Muscle of back (tissue), 11 donors: Measurements from ENCODE around the gene CETP. TPM values are rescaled to one million over a fixed set of nuclear protein-coding genes. Genes with fewer than 3 reads are reported as not detected.
A peak's percentile ranks its signal among the peaks of the same experiment; 100 is the strongest.
"Not testable (repeated sequence)": the region's sequence is repeated elsewhere in the genome, so short reads cannot be mapped to it uniquely, and the experiment has no call there.

ENCODE experiments used
- DNase-seq, 3 donors: peaks; one replicate each; pipeline versions ENCODE4 v3.0.0 to v3.0.0-alpha.2; 2013
- polyA plus RNA-seq, 10 donors: library from polyadenylated mRNA; unstranded; fragments of 120-200 nt; gene quantifications; one replicate each; pipeline ENCODE4 v1.2.1, GENCODE V29; 2013; ENCODE audit not compliant: insufficient read length in 10 of 10

Gene CETP
- polyA plus RNA-seq, 10 donors = 5.0 to 10.3 (median 6.9) TPM

DNA sequence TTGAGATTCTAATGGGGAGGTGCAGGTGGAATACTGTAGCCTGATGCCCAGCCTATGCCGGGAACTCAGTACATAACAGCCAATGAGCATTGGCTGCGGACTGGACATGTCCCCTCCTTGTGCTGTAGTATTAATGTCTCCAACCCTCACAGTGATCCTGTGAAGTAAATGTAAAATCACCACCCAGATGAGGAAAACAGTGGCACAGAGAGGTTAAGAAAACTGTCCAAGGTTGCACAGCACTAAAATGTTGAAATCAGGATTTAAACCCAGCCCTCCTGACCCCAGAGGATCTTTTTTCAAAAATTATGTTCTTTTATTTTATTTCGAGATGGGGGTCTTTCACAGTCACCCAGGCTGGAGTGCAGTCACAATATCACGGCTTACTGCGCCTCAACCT lies 35.5 kb downstream of the CETP start:
- no peak for DNase-seq

GRCh38 chr16:56997931-56998330 lies 36.2 kb downstream of the CETP start:
- DNase-seq = no peak

GRCh38 chr16:56998352-56998751 lies 36.6 kb downstream of the CETP start:
- DNase-seq = no peak

DNA sequence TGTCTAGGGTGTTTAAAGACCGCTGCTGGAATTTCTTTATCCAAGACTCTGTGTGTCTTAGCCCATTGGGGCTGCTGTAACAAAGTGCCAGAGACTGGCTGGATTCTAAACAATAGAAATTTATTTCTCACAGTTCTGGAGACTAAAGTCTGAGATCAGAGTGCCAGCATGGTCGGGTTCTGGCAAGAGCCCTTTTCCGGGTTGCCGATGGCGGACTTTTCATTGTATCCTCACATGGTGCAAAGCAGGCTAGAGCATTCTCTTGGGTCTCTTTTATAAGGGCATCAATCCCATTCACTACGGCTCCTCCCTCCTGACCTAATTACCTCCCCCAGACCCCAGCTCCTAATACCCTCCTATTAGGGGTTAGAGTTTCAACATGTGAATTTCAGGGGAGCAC lies 37.1 kb downstream of the CETP start:
- DNase-seq = no peak

GRCh38 chr16:56999409-57000270 lies 37.9 kb downstream of the CETP start:
- no peak for DNase-seq

DNA sequence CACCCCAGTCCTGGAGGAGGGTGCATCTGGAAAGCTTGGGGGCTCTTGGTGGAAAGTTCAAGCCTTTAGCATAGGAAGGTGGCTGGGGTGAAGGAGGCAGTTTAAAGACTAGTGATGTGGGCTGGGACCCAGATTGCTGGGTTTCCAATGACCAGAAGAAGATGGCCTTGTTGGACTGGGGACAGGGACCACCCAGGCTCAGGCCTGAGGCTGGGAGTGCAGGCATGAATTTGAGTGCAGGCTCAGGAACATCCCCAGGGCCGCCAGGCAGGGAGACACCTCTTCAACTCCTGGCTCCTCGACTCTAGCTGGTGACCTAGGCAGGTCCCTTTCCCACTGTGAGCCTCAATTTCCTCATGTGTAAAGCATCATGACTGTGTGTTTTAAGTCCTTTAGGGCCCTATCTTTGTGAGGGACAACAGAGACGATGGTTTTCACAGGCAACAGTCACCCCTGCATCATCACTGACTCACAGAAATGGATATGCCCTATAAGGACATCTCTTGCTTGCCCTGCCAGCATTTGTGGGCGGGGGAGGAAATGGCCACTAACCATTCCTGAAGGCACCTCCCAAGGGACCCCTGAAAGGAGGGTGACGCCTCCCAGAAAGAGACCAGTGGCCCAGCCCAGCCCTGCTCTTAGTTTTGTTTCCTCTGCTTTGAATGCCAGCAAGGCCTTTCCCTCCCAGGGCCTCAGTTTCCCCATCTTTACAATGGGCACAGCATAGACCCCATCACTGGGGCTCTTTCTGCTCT lies 38.7 kb downstream of the CETP start:
- peak in 1 of 3 donors; percentile 90 for DNase-seq

GRCh38 chr16:57001026-57001679 lies 39.4 kb downstream of the CETP start:
- DNase-seq = no peak

DNA sequence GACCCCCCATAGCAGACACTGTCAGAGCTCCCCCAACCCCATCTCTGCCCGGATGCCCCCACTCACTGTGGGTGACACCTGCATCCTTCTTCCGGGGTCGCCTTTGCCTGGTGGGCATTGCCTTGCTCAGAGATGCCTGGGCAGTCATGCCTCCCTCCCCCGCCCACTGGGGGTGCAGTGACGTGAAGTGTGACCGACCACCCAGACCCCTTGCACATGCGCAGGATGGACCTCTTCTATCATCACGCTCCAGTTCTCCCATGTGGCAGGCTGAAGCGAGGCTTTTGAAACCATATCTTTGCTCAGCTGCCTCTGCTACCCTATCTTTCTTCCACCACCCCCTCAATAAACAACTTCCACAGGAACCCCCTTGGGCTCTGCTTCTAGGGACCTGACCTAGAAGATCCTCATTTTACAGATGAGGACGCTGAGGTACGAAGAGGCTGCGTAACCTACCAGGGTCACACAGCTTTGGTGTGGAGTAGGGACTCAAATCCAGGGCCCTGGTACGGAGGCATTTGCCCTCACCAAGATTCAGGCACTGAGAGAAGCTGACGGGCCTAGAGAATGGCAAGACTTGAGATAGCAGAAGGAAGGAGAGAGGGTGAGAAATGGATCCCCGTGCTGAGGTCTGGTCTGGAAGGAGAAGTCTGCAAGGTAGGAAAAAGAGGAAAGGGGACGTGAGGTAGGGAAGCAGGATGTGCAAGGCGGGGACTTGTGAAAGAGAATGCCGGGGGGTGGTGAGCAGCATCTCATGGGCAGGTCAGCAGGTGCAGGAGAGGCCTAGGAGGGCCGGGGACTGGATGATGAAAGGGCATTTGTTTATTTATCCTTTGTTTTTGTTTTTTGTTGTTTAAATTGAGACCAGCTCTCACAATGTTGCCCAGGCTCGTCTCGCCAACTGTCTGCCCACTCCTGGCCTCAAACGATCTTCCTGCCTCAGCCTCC lies 42.0 kb downstream of the CETP start:
- DNase-seq = no peak

DNA sequence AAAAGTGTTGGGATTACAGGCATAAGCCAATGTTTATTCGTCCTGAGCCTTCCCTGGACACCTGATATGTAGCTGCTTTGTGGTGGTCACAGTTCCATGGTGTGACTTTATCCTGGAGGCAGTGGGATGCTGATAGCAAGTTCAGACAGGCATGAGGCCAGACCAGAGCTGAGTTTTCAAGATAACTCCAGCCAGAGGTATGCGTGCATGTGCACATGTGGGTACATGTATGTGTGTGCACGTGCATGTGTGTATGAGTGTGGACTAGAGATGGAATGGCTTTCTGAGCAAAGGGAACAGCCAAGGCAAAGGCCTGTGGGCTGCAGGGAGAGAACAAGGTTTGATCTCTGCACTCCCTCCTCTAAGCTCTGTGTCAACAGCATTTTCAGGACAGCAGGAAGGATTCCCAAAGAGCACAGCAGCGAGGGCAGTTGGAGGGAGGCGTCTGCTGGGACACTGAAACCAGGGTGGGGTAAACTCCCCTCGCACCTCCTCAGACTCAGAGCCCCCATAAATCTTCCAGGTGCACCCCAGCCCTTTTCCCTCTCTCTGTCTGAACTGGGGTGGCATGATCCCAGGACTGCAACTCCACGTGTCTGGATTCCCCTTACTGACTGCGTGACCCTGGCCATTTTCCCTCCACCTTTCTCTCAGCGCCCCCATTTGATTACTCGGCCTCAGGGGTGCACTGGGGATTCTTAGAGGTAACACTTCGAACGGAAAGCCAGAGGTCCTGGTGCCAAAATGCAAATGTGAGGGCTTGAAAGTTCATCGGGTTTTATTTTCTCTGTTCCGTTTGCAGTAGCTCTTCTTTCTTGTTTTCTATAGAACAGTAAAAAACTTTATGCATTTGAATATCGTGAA lies 42.9 kb downstream of the CETP start:
- DNase-seq = no peak

GRCh38 chr16:57005597-57005996 lies 43.8 kb downstream of the CETP start:
- DNase-seq = not testable (repeated sequence)

DNA sequence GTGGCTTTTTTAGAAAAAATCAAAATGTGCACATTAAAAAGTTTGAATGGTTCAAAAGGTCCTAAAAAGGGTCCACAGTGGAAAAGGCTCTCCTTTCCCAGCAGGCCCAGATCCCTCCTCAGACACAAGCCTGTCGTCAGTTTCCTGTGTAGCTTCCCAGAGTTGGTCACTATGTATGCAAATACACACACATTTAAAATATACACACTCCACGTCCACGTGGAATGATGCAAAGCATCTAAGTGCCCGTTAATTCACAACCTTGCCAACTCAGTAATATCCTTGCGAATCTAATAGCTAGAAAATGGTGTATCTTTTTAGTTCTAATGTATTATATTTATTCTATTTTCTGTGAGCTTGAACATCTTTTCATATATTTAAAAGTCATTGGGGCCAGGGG lies 45.3 kb downstream of the CETP start:
- no peak for DNase-seq

- no peak for DNase-seq
Measured at GRCh38 chr16:57007530-57007929, 45.8 kb downstream of the CETP start.

- no peak for DNase-seq
Measured at GRCh38 chr16:57008440-57008839, 46.7 kb downstream of the CETP start.

DNA sequence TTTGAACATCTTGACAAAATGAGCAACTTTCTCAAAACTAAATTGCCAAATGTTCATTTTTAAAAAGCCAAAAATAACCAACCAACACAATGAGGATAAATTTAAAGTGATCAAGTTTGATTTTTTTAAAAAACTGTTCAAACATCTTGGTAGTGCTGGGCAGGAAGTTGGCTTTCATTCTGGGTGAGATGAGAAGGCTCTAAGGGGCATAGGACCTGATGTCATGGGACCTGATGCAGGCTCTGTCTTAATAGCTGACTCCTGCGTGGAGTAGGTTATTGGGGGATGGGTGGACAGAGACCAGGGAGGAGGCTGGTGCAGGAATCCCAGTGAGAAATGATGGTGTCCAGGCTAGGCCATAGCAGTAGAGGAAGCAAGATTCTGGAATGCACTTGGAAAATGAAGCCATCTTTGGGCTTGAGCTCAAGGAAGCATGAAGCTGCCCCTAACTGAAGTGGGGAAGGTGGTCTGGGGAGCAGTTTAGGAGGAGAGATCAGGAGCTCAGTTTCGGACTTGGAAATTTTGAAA lies 48.0 kb downstream of the CETP start:
- DNase-seq = no peak

DNA sequence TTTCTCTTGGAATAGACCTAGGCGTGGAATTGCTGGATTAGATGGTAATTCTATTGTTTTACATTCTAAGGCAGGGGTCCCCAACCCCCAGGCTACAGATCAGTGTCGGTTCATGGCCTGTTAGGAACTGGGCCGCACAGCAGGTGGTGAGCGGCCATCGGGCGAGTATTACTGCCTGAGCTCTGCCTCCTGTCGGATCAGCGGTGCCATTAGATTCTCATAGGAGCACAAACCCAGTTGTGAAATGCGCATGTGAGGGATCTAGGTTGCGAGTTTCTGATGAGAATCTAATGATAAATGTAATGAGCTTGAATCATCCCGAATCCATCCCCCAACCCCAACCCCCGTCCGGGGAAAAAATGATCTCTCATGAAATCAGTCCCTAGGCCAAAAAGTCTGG lies 50.6 kb downstream of the CETP start:
- DNase-seq = no peak

- peak in 1 of 3 donors; percentile 37 for DNase-seq
Measured at GRCh38 chr16:57013229-57013628, 51.5 kb downstream of the CETP start.

- no peak for DNase-seq
Measured at GRCh38 chr16:57013902-57014301, 52.2 kb downstream of the CETP start.

- DNase-seq = no peak
Measured at GRCh38 chr16:57016301-57016700, 54.6 kb downstream of the CETP start.

GRCh38 chr16:57016831-57017230 lies 55.1 kb downstream of the CETP start:
- no peak for DNase-seq

- DNase-seq = no peak
Measured at GRCh38 chr16:57017251-57017650, 55.5 kb downstream of the CETP start.
